Mucosa of stomach (tissue), 1 donor: Measurements from ENCODE around the gene SDC4.

Source experiments
- H3K27me3 ChIP-seq: one replicate; pipeline ENCODE4 v1.7.0; 2013; ENCODE audit warnings: mild to moderate bottlenecking, low read length; ENCODE audit not compliant: control insufficient read depth, insufficient read depth
- H3K36me3 ChIP-seq: one replicate; pipeline ENCODE4 v1.7.0; 2013; ENCODE audit warnings: low read length; ENCODE audit not compliant: control insufficient read depth, insufficient read depth
- H3K4me1 ChIP-seq: one replicate; pipeline ENCODE4 v1.7.0; 2013; ENCODE audit warnings: mild to moderate bottlenecking, low read length; ENCODE audit not compliant: control insufficient read depth, insufficient read depth
- H3K4me3 ChIP-seq: one replicate; pipeline ENCODE4 v1.7.0; 2013; ENCODE audit warnings: low read length
- H3K9ac ChIP-seq: one replicate; pipeline ENCODE4 v1.7.0; 2013; ENCODE audit warnings: mild to moderate bottlenecking, low read length, moderate library complexity
- H3K9me3 ChIP-seq: one replicate; pipeline ENCODE4 v1.7.0; 2013; ENCODE audit warnings: mild to moderate bottlenecking, low read length, moderate library complexity; ENCODE audit not compliant: control insufficient read depth
- donor health status: Pancreatic carcinoma.

Gene SDC4

DNA sequence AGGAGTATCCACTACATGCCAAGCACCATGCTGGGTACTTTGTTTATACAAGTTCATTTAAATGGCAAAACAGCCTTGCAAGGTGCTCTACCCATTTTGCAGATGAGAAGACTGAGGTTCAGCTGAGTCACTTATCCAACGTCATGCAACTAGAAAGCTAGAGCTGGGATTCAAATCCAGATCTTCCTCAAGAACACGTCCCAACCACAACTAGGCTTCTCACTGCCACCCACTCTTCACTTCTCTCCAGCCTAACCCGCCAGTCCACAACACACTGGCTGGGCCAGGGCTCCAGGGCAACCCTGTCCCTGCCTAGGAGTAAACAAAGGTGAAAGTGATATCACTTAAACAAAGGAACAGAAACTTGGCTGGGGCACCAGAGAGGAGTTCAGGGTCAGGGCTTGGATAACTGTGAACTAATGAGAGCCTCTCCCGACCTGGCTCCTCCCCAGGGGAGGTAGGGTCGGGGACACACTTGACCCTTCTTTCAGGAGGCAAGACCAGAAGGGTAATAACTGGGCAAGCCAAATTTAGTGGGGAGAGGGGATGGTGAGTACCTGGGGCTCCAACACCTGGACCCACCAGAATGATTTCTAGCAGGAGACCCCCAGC, 7.9 kb downstream of the SDC4 start:
- Histone ChIP-seq H3K9ac (peak overlapping the region; percentile 33), H3K4me3 (no peak overlapping the region), H3K36me3 (peaks cover 4% of the 10 kb centered on the region), H3K9me3 (no peaks in the 10 kb centered on the region), H3K27me3 (no peaks in the 10 kb centered on the region), H3K4me1 (peaks cover 96% of the 10 kb centered on the region)

DNA sequence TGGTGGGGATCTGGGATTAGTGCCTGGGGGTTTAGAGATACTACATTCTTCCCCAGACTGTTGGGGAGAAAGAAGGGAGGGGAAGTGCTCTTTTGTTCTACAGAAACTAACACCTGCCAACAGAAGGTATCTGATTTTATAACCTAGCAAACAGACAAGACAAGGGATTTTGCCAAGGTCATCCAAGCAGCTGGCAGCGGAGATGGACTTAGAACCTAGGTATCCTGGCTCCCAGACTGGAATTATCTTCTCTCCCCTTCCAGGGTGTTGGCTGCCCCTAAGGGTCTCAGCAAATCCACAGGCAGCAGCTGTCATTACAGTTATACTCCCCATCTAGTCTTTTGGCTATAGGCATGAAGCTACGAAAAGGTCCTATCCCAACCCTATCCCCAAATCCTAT, 8.4 kb downstream of the SDC4 start:
- H3K9me3 ChIP-seq: no peaks in the 10 kb centered on the region
- H3K9ac ChIP-seq: peak overlapping the region; percentile 6
- H3K4me3 ChIP-seq: no peak overlapping the region
- H3K27me3 ChIP-seq: no peaks in the 10 kb centered on the region
- peaks cover 93% of the 10 kb centered on the region for H3K4me1 ChIP-seq
- peaks cover 6% of the 10 kb centered on the region for H3K36me3 ChIP-seq

DNA sequence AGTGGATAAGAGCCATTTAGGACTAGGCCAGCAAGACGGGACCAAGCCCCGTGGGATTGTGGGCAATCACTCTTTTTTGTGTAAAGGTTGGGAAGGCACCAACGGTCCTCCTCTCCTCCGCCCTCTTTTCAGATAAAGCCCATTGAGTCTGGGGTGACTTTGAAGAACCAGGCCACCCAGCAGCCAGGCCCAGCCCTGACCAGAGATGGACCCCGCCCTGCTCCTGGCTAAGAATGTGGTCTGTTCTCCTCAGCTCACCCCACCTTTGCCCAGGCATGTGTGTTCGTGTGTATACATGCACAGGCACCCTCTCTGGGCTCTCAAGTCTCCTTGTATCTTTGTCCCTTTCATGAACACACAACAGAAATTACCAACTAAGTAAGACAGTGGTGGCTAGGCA, 9.1 kb downstream of the SDC4 start:
- Histone ChIP-seq H3K27me3 (no peaks in the 10 kb centered on the region), H3K4me3 (no peak overlapping the region), H3K4me1 (peaks cover 86% of the 10 kb centered on the region), H3K9me3 (no peaks in the 10 kb centered on the region), H3K9ac (peak overlapping the region; percentile 4), H3K36me3 (peaks cover 6% of the 10 kb centered on the region)

DNA sequence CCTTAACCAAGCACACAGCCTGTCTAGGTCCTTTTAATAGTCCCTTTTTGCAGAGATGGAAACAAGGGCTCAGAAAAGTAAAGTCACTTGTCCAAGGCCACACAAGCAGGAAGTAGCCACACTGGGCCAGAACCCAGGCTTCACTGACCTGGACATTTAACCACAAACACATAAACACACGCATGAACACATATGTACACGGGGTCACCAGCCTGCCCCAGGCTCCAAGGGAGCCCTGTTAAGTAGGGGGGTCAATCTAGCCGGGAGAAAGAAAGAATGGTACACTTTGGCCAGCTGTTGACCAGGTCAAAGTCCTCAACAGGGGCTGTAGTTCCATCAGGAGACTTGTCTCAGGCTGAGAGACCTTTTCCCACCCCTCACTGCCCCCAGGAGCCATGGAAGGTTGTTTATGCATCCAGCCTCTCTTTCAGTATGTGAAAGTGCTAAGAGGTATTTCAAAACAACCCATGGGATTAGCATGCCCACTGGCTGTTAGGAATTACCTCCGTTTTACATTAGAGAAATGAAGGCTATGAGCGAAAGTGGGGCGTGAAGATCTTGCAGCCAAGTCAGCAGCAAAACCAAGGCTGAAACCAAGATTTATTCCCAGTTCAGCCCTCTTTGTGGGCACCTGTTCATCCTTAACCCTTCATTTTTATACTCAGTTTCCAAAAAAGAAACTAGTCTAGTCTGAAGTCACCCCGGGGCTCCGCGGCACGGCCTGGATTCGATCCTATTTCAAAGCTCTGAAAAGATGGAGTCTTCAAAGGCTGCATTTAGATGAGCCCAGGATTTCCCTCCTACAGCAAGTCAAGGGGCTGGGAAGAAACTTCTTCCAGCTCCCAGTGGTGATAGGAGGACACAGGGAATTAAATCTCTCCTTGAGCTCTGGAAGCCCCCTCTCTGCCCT, 9.8 kb downstream of the SDC4 start:
- Histone ChIP-seq H3K9ac (peak overlapping the region; percentile 68), H3K27me3 (no peaks in the 10 kb centered on the region), H3K4me3 (peak overlapping the region; percentile 28), H3K4me1 (peaks cover 79% of the 10 kb centered on the region), H3K36me3 (peaks cover 6% of the 10 kb centered on the region), H3K9me3 (no peaks in the 10 kb centered on the region)

DNA sequence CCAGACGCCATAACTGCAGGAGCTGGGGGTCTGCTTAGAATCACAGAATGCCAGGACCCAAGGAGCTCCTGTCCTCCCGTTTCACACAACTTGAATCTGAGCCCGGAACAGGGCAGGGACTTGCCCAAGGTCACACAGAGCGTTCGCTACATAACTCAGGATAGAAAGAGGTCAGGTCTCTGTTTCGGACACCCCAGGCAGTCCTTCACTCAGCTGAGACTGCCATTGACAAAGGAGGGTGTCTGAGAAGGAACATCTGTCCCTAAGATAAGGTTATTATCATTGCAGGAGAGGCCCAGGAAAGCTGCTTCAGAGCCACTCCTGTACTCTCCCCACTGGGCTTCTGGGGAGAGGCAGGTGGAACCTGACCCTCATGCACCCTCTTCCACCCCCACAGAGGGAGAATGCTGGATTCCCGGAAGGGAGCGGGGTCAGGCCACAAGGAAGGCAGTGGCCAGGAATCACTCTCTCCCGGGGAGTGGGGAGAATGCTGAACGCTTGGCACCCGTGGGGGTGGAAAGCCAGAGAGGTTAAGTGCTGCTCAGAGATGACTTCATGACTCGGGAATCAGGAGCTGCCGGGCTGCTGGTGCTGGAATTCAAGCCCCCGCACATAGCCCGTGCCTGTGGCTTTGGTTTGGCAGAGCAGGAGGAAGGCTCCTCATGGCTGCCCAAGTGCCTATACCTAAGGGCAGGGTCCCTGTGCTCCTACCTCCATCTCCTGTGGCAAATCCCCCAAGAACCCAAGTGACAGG, 10.7 kb downstream of the SDC4 start:
- Histone ChIP-seq H3K36me3 (peaks cover 14% of the 10 kb centered on the region), H3K27me3 (no peaks in the 10 kb centered on the region), H3K4me1 (peaks cover 71% of the 10 kb centered on the region), H3K9ac (peak overlapping the region; percentile 68), H3K4me3 (peak overlapping the region; percentile 28), H3K9me3 (no peaks in the 10 kb centered on the region)

- Histone ChIP-seq H3K27me3 (no peaks in the 10 kb centered on the region), H3K4me3 (no peak overlapping the region), H3K4me1 (peaks cover 63% of the 10 kb centered on the region), H3K9me3 (no peaks in the 10 kb centered on the region), H3K9ac (peak overlapping the region; percentile 68), H3K36me3 (peaks cover 15% of the 10 kb centered on the region)
Measured at GRCh38 chr20:45336530-45337366, 11.5 kb downstream of the SDC4 start.

DNA sequence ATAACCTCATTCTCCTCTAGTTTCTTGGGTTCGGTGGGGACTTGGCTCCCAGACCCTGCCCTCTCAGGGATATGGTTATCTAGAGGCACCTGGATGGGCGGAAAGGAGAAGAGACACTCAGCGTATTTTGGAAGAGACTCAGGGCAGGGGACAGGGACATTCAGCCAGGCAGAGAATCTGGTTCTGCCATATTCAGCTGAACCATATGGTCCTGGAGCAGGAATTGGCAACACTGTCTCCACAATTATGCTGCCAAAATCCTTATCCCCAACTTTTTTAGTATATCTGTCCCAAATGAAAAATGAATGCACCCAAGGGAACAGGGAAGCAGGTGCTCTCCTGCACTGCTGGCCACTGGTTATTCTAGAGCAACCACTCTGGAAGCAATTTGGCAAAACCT, 17.7 kb downstream of the SDC4 start:
- Histone ChIP-seq H3K9ac (no peak overlapping the region), H3K4me3 (no peak overlapping the region), H3K9me3 (no peaks in the 10 kb centered on the region), H3K36me3 (peaks cover 41% of the 10 kb centered on the region), H3K4me1 (peaks cover 23% of the 10 kb centered on the region), H3K27me3 (no peaks in the 10 kb centered on the region)

- Histone ChIP-seq H3K36me3 (peaks cover 37% of the 10 kb centered on the region), H3K27me3 (no peaks in the 10 kb centered on the region), H3K9ac (no peak overlapping the region), H3K4me1 (peaks cover 20% of the 10 kb centered on the region), H3K9me3 (no peaks in the 10 kb centered on the region), H3K4me3 (no peak overlapping the region)
Measured at GRCh38 chr20:45329497-45330319, 18.5 kb downstream of the SDC4 start.

DNA sequence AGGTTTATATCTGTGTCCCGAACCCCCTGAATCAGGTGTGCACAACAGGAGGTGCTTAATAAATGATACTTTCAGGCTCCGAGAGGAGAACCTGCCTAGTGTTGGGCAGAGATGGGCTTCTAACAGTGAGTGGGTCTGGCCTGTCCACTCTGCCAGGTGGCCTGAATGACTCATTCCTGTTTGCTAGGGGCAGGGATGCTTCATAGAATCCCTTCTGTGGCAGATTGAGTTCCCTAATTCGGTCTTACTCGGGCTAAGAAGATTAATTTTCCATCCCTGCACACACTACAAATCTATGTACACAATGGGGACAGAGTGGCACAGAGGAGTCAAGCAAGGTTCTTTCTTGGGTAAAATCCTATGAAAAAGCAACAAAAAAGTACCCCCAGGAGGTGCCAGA, 19.8 kb downstream of the SDC4 start:
- Histone ChIP-seq H3K4me3 (no peak overlapping the region), H3K36me3 (peaks cover 37% of the 10 kb centered on the region), H3K4me1 (peaks cover 20% of the 10 kb centered on the region), H3K27me3 (no peaks in the 10 kb centered on the region), H3K9ac (no peak overlapping the region), H3K9me3 (no peaks in the 10 kb centered on the region)

DNA sequence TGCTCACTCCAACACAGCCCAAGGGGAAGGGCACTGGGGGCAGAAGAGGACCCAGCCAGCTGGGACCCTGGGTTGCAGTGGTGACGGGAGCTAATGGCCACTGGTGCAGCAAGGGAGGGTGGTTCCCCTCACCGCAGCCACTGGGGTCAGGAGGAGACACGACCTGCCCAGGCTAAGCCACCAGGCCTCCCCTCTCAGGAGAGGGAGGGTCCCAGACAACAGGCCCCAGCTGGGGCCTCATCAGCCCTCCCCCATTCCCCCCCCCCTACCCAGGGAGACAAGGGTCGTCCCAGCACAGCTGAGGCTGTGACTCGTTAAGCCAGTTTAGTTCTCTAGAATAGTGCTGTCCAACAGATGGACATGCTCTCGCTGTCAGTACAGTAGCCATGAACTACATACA, 22.9 kb downstream of the SDC4 start:
- Histone ChIP-seq H3K9ac (no peak overlapping the region), H3K4me3 (no peak overlapping the region), H3K27me3 (no peaks in the 10 kb centered on the region), H3K4me1 (peaks cover 12% of the 10 kb centered on the region), H3K36me3 (peaks cover 19% of the 10 kb centered on the region), H3K9me3 (no peaks in the 10 kb centered on the region)

- Histone ChIP-seq H3K27me3 (peaks cover under 1% of the 10 kb centered on the region), H3K4me3 (no peak overlapping the region), H3K9me3 (no peaks in the 10 kb centered on the region), H3K36me3 (peaks cover 4% of the 10 kb centered on the region), H3K4me1 (peaks cover 3% of the 10 kb centered on the region), H3K9ac (no peak overlapping the region)
Measured at GRCh38 chr20:45323731-45324130, 24.5 kb downstream of the SDC4 start.
